Measurements from ENCODE around the gene CD99L2.

DNA sequence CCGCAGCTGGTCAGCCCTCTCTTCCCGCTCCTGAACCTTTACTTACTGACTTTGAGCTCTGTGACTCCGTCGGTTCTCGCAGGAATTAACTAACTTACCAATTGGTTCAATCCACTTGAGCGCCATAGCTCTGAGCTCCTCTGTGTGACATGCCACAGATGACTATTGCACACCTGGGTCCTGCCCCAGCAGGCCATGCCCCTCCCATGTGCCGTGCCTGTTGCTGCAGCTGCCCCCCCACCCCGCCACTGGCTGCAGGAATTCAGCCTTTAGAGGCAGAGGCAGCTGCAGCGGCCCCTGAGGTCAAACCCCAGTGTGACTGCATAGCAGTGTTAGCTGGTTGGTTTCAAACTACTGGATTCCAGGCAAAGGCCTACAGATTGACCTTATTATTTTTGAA, 134.7 kb downstream of the CD99L2 start:
- no peak for TF ChIP-seq FOXM1 (IDR thresholded peaks at IDR 0.05; ENCODE audit: borderline replicate concordance)
- no peak for TF ChIP-seq ZNF384 (IDR thresholded peaks at IDR 0.05)
